HG03439 (cell line): ENCODE data around the gene GSTP1.
A peak's percentile ranks its signal among the peaks of the same experiment; 100 is the strongest.
"Not testable (repeated sequence)": the region's sequence is repeated elsewhere in the genome, so short reads cannot be mapped to it uniquely, and the experiment has no call there.

ENCODE experiments used
- ATAC-seq: cut with Tn5 transposase; IDR thresholded peaks from one replicate; pipeline ENCODE4 v1.9.1; 2021; ENCODE audit warnings: mild to moderate bottlenecking, moderate library complexity; ENCODE audit not compliant: unreplicated experiment

GSTP1 gene

DNA sequence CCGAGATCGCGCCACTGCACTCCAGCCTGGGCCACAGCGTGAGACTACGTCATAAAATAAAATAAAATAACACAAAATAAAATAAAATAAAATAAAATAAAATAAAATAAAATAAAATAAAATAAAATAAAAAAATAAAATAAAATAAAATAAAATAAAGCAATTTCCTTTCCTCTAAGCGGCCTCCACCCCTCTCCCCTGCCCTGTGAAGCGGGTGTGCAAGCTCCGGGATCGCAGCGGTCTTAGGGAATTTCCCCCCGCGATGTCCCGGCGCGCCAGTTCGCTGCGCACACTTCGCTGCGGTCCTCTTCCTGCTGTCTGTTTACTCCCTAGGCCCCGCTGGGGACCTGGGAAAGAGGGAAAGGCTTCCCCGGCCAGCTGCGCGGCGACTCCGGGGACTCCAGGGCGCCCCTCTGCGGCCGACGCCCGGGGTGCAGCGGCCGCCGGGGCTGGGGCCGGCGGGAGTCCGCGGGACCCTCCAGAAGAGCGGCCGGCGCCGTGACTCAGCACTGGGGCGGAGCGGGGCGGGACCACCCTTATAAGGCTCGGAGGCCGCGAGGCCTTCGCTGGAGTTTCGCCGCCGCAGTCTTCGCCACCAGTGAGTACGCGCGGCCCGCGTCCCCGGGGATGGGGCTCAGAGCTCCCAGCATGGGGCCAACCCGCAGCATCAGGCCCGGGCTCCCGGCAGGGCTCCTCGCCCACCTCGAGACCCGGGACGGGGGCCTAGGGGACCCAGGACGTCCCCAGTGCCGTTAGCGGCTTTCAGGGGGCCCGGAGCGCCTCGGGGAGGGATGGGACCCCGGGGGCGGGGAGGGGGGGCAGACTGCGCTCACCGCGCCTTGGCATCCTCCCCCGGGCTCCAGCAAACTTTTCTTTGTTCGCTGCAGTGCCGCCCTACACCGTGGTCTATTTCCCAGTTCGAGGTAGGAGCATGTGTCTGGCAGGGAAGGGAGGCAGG lies at the start of gene GSTP1:
TSS of gene GSTP1 (plus strand) at position 566 of the 958 bp plus-strand sequence. CDS start at position 598, 32 bp downstream.
- peak; percentile 49 for ATAC-seq

DNA sequence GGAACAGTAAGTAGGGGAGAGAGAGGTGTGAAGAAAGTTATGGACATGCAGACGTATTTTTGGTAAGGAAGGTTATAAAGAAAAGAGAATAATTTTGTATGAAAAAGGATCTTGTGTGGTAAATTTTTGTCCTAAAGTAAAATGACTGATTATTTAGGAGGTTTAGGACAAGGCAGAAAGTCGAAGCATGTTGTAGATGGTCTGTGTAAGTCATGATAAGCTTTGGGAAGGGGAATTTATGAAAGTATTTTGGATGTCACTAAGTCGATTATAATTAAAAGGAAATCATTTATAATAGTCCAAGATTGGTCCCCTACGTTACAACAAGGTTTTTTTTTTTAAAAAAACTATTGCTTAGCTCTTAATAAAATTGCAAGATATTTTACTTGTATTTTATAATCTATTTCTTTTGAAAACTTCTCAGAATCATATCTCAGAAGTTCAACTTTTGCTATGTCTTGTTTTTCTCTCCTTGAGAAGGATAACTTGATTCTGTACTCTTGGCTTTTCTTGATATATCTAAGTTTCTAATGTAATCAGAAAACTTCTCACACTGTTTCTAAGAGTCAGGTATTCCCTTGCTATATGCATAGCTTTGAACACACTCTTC lies 49.4 kb upstream of the GSTP1 start:
- ATAC-seq = no peak

DNA sequence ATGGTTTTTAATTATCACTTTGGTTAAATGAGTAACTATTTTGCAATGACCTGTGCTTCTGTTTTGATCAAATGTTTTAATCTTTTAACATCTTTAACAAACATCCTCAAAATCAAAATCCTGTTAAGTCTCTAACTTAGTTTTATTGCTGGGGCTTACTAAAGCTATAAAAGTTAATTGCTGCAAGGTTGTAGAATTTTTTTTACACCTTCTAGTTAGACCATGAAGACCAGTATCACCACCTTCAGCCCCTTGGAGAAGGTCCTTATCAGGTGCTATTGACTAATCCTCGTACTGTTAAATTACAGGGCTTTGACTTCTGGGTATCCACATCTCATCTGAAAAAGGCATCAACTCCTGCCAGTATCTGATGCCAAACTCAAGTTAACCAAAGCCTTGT lies 48.1 kb upstream of the GSTP1 start:
- no peak for ATAC-seq

DNA sequence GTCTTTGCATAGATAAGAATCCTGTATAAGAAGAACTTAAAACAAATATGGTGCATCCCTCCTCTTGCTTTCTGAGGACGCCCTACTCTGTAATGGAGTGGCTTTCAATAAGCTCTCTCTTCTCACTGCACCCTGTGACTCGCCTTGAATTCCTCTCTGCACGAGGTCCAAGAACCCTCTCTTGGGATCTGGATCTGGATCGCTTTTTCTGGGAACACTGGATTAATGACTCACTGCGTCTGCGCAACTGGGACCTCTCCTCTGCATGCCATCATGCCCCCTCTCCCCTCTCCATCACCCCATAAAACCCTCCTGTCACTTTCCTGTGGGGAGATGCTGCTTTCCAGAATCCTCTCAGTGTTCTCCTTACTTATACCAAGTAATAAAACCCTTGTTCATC lies 45.3 kb upstream of the GSTP1 start:
- ATAC-seq = no peak

DNA sequence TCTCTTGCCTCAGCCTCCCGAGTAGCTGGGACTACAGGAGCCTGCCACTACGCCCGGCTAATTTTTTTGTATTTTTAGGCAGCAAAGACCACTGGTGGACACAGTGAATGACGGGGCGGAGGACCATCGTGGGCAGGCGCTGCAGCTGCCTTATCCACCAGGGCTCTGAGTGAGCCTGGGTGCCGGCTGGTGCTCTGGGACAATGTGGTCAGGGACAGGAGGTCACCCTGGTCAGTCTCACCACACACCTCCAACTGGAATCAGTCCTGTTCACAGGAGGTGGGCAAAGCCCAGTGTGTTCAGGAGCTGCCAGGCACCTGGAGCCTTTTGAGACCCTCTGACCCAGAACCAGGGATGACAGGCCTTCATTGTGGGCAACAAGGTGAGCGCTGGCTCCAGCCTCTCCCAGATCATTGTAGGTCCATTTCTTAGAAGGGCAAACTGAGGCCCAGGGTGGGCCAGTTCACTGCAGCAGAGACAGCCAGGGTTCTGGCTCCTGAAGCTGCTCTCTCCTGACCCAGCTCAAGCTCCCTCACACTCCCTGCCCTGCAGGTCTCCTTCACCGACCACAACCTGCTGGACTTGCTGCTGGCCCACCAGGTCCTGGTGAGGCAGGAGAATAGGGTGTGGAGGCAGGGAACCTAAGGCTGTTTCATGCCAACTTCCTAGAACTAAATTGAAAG lies 44.6 kb upstream of the GSTP1 start:
- ATAC-seq = no peak

DNA sequence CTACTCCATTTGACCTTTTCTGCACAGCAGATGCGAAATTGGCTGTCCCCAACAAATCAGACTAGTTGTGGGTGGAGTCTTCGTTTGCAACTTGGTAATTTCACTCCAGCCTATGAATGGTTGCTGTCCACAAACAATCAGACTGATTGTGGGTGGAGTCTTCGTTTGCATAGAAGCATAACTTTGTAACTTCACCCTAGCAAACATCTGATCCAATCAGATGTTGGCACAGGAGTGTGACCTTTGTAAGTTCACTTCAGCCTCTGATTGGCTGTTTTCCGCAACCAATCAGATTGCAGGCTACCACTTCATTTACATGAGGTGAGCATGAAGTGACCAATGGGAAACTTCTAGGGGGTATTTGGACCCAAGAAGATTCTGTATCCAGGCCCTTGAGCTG lies 44.1 kb upstream of the GSTP1 start:
- ATAC-seq = no peak

DNA sequence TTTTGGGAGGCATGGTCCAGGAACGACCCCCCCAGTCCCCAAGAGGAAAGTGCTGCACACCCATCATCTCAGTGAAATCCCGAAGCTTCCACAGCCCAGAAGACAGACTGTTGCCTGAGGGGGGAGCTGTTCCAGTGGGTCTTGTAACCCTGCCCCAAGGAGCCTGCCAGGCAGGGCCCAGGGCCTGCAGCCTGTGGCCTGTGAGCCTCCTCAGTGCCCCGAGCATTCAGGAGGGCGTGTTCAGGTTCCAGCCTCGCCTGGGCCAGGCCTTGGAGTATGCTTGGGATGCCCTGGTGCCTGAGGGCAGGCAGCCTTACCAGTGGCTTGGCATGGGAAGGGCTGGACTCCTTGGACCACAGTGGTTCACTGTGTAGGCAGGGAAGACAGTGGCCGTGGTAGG lies 42.4 kb upstream of the GSTP1 start:
- ATAC-seq = no peak

DNA sequence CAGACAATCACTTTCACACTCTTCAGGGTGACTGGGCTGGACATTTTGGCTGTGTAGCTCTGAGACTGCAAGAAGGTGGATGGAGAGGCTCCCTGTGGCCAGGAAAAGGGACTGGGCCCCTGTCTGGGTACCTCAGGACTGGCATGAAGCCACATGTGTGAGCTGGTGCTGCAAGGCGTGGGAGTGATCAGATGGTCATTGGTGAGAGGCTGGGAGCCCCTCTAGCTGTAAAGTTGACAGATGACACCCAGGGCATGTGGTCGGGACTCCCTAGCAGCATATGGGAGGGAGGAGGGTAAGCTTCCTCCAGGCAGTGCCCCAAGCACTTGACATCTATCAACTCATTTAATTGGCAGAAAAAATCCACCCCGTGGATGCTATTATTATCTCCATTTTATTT lies 41.4 kb upstream of the GSTP1 start:
- no peak for ATAC-seq

DNA sequence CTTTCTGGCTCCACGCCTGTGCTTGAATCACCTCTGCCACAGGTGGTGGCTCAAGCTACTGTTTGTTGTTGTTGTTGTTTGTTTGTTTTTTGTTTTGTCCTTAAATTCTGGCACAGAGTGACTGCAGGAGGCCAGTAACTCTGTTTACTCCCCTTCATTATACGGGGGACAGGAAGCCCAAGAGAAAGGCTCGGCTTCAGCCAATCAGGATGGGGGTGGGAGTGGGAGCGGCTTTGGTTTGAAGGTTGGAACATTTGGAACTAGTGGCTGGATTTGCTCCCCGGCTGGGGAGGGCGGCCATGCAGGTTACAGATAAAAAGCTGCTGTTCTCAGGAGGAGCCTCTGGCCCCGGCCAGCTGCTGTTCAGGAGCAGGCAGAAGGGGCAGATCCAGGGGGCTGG lies 40.6 kb upstream of the GSTP1 start:
- ATAC-seq = no peak

DNA sequence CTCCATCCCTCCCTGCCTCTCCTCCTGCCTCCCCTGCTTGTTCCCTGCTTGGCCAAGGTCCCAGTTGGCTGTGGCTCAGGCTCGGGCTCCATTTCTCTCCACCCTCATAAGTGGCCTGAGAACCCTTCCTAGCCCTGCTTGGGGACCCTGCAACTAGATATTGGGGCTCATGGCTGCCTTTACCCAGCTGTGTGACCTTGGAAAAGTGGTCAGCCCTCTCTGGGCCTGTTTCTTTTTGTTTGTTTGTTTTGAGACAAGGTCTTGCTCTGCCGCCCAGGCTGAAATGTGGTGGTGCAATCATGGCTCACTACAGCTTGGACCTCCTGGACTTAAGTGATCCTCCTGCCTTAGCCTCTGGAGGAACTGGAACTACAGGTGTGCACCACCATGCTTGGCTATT lies 40.0 kb upstream of the GSTP1 start:
- ATAC-seq = no peak

DNA sequence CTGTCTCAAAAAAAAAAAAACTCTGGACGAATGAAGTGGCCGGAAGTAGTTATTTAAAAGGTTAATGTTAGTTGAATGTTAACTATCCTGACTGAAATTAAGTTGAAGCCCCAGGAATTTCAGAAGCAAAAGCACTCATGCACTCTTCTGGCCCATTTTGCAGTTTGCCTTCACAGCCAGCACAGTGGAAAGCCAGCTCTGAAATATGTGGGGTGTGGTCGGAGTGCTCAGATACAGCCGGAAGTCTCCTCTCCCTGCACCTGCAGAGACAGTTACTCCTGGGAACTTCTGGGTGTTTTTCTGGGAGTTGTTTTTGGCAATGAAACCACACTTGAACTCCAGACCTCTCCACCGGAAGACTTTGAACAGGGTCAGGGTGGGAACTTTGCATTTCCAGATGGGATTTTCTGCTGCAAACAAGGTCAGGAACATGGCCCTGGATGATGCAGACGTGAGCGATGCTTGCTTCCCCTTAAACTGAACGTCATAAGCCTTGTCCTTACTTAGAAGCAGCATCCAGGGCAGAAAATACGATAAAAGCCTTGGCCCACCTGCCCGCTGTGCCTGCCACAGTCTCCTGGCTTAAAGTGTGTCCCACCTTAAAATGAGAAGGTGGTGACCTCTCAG lies 38.9 kb upstream of the GSTP1 start:
- ATAC-seq = no peak

DNA sequence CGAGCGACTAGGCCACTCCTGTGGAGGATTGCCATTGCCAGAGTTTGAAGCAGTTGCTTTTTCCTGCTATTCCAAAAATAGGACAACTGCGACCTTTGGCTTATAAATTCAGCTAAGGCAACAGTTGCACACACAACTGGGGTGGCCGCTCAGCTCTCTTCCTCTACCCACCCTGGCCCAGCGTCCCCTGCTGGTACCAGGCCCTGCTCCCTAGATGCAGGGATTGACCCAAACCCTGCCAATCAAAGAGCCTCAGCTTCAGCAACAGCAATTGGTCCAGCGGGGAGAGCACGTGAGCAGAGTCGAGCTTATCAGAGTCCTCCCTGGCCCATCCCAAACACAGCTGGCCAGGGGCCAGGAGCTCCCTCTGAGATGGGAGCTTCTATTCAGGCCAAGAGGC lies 38.3 kb upstream of the GSTP1 start:
- no peak for ATAC-seq

DNA sequence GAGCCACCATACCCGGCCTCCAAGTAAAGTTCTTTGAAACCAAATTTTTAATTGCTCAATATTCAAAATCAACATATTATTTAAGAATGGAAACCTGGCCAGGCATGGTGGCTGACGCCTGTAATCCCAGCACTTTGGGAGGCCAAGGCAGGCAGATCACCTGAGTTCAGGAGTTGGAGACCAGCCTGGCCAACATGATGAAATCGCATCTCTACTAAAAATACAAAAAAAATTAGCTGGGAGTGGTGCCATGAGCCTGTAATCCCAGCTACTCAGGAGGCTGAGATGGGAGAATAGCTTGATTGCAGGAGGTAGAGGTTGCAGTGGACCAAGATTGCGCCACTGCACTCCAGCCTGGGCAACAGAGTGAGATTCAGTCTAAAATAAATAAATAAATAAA lies 35.5 kb upstream of the GSTP1 start:
- ATAC-seq = not testable (repeated sequence)

DNA sequence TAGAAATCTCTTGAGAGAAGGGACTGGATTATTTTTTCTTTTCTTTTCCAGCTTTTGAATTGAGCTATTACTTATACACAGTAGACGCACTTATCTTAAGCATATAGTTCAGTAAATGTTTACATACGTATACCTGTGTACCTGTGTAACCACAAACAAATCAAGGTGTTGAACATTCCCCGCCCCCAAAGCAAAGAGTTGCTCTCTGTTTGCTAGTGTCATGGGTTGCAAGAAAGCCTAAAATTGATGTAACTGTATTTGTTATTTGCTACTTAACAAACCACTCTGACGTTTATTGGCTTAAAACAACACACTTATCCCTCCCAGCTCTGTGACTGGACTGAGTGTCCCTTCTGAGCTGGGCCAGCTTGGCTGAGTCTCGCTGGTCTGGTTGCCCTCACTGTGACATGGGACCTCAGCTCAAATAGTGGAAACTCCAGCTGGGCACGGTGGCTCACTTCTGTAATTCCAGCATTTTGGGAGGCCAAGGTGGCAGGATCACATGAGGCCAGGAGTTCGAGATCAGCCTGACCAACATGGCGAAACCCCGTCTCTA lies 35.0 kb upstream of the GSTP1 start:
- no peak for ATAC-seq

DNA sequence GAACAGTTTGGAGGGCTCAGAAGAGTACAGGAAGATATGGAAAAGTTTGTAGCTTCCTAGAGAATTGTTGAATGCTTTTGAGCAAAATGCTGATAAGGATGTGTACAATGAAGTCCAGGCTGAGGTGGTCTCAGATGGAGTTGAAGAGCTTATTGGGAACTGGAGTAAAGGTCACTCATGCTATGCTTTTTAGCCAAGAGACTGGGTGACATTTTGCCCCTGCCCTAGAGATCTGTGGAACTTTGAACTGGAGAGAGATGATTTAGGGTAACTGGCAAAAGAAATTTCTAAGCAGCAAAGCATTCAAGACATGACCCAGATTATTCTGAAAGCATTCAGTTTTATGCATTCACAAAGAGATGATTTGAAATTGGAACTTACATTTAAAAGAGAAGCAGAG lies 32.5 kb upstream of the GSTP1 start:
- no peak for ATAC-seq

DNA sequence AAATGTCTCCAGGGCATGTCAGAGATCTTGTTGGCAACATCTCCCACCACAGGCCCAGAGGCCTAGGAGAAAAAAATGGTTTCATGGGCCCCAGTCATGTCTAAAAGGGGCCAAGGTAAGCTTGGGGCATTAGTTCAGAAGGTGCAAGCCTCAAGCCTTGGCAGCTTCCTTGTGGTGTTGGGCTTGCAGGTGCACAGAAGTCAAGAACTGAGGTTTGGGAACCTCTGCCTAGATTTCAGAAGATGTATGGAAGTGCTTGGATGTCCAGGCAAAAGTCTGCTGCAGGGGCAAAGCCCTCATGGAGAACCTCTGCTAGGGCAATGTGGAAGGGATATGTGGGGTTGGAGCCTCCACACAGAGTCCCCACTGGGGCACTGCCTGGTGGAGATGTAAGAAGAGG lies 31.9 kb upstream of the GSTP1 start:
- not testable (repeated sequence) for ATAC-seq

DNA sequence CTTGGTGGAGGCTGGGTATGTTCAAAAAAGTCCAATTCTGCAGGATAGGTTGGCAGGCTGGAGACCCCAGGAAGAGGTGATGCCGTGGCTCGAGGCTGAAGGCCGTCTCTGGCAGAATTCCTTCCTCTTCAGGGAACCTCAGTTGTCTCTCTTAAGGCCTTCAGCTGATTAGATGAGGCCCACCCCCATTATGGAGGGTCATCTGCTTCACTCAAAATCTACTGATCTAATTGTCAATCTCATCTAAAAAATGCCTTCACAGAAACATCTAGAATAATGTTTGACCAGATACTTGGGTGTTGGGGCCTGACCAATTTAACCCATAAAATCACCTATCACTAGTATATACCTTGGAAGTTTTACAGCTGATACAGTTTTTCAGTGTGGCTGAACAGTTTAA lies 27.4 kb upstream of the GSTP1 start:
- ATAC-seq = no peak

DNA sequence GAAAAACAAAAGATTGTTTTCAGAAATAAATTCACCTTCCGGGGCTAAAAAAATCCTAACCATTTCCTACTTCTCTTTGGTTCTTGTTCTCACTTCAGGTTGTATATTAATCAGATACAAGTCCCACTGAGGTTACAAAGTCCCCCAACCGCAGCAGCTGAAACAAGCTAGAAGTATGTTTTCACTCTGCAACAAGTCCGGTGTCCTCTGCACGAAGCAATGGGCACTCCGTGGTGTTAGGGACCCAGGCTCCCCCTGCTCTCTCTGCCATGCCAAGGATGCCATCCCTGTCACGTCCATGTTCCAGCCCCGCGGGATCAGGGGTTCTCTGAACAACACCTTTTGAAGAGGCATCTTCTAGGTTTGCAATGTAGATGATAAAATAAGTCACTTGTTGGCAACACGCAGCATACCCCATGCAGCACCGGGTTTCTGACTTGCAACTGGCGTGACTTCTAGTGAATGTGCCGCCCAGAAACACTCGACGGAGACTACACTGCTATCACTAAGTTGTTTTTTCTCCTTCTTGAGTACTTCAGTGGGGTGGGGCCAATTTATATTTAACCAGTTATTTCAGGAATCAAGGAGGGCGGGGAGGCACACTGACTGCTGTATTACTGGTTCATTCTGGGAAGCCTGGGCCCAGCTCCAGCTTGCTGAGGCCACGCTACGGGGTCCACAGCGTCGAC lies 25.4 kb upstream of the GSTP1 start:
- ATAC-seq = no peak

DNA sequence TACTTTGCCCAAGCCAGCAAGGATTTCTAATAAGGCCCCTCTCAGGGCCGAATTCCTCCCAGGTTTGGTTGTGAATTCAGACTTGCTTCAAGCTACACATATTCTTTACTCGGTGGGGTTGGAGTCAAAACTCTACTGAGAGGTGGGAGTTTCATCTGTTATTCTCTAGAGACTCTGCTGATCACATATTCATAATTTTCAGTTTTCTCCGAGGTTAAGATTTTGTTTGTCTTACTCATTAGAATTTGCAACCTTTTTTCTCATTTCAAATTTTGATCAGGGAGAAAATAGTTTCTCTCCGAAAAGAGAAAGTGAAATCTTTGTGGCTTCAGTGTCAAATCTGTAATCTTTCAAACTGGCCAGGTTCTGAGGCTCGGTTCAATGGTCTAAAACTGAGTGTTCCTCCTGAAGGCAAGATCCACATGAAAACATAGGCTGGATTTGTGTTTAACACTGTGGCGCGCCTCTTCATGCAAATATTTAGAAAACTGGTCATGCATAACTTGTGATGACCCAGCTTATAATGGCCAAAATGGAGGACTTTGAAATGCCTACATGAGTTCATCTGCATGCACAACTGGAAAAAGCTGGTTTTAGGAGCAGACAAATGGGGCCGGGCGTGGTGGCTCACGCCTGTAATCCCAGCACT lies 21.5 kb upstream of the GSTP1 start:
- ATAC-seq = peak; percentile 69
